Middle frontal gyrus (tissue), 1 donor: ENCODE results near the gene RYR1.
"Not testable (repeated sequence)": the region's sequence is repeated elsewhere in the genome, so short reads cannot be mapped to it uniquely, and the experiment has no call there.

Experiments
- DNase-seq: peaks from one replicate; pipeline ENCODE4 v3.0.0-alpha.2; 2015; ENCODE audit warnings: low spot score; ENCODE audit errors: extremely low spot score

RYR1 gene

DNA sequence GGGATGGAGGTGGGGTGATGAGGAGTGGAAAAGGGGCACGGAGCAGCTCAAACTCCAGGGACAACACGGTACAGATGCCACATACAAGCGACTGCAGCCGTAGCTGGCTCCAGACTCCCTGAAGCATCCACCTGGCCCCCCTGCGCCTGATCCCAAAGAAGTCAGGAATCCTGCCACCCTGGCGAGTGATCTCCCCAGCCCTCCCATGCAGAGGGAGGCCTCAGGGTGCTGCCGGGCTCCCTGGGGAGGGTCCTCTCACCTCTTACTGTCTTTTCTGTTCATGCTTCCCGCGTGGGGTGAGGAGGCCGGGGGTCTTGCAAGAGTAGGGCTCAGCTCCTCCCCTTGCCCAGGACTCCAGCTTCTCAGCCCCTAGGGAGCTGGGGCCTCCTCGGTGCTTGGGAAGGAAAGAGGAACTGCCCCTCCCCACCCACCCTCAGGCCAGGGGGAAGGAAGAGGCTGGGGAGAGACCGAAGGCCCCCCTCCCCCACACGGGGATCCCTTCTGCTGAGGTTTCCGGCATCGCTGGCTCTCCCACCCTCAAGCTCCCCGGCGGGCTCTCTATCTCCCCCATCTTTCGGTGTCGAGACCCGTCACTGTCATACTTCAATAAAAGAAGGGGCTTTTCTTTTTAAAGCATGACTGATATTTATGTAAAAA is 7.6 kb upstream of the RYR1 start, which contains the start of gene RASGRP4:
RASGRP4 (minus strand) TSS at position 410 of the 657 bp plus-strand sequence; CDS start at position 282, 128 bp downstream.
- no peak for DNase-seq

DNA sequence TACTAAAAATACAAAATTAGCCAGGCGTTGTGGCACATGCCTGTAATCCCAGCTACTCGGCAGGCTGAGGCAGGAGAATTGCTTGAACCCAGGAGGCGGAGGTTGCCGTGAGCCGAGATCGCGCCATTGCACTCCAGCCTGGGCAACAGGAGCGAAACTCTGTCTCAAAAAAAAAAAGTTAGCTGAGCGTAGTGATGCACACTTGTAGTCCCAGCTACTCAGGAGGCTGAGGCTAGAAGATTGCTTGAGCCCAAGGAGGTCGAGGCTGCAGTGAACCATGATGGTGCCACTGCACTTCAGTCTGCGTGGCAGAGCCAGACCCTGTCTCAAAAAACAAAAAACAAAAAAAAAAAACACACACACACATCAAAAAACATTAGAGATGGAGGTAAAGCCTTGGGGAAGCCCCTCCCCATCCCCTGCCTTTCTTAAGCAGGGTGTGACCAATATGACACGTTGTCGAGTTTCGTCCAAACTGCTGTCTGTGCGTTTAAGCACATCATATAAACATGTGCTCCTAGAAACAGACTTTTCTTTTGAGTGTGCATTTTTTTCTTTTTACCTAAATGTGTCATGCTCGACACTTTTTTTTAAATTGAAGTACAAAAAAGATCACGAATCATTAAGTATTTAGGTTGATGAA is 6.3 kb upstream of the RYR1 start:
- DNase-seq = not testable (repeated sequence)

DNA sequence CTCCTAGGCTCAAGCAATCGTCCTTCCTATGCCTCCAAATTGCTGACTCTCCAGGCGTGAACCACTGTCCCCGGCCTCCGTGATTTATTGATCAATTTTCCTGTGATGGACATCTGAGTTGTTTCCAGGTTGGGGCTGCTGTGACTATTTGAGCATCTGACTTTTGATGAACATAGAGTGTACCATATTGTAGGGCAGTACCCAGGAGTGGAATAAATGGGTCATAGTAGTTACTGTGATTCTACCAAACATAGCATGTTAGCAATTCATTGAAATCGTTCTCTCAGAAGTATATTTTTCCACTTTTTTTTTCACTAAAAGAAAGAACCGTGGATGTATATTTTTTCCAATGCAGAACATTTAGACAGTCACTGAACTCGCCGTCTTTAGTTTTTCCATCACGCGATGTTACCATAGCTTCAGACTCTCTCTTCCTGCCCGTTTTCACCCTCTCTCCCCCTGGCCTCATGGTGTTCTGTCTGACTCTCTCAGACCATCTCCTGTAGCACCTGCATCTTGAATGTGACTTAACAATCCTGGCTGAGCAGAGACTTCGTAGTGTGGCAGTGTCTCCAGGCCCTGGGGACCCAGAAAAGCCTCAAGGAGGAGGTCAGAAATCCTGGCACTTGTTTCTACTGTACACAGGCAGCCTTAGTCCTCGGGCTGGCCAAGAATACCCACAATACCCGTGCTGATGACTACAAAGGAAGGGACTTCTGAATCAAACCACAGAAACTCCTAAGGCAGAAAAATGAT is 4.3 kb upstream of the RYR1 start:
- no peak for DNase-seq

DNA sequence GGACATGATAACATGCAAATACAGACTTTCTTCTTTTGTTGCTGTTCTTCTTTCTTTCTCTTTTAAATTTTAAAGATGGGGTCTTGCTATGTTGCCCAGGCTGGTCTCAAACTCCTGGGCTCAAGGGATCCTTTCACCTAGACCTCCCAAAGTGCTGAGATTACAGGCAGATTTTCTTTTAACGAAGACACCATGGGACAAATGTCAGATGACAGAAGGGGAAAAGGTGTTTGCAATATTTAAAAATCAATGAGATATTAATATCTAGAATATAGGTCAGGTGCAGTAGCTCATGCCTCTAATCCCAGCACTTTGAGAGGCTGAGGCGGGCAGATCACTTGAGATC is 3.7 kb upstream of the RYR1 start:
- DNase-seq = no peak

DNA sequence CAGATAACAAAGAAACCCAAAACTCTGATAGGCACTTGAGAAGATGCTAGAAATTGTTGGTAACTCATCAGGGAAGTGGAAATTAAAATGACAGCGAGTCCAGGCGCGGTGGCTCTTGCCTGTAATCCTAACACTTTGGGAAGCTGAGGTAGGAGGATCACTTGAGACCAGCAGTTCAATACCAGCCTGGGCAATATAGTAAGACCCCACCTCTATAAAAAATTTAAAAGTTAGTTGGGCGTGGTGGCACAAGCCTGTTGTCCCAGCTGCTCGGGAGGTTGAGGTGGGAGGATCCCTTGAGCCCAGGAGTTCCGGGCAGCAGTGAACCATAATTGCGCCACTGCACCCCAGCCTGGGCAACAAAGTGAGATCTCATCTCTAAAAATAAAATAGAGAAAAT is 2.6 kb upstream of the RYR1 start:
- DNase-seq = no peak

DNA sequence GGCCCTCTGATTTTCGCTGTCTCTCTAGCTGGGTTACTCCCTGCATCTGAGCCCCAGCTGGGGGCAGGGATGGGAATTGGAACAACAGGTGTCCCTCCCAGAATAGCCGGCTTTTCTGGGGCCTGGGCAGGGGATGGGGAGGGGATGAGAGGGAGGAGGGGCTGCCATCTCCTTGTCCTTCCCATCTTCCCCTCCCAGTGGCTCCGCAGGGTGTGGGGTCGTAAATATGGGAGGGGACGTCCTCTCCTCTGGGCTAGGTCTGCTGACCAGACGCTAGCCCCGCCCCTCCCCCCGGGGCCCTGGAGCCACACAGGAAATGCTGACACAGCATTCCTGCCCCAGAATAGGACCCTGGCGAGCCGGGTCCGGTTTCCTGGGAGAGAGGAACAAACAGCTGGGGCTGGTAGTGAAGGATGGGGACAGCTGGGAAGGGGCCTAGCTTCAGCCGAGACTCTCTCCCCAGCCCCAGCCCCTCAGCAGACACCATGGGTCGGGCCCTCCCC is 1.1 kb downstream of the RYR1 start:
- no peak for DNase-seq

DNA sequence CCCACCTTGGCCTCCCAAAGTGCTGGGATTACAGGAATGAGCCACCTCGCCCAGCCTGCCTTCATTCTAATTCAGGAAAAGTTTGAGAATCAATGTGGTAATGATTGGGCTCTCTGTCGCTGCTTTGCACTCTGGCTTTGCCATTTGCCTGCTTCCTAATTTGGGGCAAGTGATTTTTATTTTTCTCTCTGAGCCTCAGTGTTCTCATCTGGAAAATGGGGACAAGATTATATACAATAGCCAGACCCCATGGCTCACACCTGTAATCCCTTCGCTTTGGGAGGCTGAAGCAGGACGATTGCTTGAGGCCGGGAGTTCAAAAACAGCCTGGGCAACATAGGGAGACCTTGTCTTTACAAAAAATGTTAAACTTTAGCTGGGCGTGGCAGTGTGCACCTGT is 3.8 kb downstream of the RYR1 start:
- no peak for DNase-seq

DNA sequence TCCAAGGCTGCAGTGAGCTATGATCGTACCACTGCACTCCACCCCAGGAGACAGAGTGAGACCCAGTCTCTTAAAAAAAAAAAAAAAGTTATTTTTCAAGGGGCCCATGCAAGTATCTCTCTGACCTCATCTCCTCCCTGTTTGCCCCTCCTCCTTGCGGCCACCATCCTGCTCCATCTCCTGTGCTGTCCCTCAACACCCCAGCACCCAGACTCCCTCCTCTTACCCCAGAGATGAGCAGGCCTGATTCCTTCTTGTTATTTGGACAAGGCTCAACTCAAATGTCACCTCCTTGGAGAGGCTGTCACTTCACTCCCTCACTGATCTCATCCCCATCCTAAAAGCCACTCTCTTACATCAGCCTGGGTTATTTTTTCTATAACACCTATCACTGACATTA is 4.4 kb downstream of the RYR1 start:
- DNase-seq = no peak

DNA sequence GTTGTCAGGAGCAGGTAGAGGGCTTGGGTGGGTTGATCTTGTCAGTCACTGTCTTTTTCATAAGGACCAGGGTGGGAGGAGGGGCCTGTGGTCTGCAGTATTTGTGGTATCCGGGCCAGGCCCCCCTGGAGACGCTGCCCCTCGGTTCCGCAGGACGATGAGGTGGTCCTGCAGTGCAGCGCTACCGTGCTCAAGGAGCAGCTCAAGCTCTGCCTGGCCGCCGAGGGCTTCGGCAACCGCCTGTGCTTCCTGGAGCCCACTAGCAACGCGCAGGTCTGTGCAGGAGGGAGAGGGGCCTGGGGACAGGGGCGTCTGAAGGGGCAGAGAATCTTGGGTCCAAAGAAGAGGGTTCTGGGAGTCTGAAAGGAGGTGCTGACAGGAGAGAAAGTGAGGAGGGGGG is 7.1 kb downstream of the RYR1 start:
- DNase-seq = no peak

DNA sequence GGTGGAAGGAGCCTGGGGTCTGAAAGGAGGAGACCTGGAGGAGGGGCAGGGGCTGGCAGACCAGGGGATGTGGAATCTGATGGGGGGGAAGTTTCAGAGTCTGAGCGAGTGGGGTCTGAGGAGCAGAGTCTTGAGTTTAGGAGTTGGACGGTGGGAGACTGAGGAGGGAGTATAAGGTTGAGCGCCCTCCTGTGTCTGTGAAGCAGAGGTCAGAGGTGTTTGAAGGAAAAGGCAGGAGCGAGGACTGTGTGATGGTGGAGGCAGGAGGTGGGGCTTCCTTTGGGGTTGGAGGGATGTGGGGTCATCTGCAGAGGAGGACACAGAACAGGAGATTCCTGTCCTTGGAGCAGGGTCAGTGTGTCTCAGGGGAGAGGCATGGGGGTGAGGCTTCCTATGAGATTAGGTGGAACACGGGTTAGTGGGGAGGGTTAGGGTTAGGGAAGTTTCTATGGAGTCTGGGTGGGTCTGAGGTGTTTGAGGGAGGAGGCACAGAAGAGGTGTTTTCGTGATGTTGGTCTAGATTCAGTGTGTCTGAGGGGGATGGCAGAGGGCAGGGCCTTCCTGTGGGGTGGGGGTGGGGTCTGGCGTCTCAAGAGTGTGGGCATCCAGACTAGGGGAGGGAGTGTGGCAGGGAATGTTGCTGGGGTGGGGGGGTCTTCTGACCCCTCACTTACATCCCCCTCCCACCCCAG is 8.3 kb downstream of the RYR1 start:
- no peak for DNase-seq

DNA sequence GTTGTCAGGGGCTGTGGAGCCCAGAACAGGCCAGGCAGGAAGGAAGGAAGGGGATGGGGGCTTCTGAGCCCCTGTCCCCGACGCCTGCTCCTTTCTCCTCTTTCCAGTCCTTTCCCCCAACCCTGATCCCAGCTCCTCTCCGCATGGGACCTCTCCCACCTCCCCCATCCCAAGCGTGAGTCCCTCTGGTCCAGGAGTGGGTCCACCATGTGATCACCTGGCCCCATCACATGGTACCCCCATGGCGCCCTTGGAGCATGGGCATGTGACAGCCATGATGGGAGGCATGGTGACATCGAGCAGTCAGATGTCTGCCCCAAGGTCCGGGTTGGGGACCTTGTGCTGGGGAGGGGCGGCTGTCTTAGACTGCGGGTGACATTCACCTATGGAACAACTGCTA is 9.2 kb downstream of the RYR1 start:
- DNase-seq = no peak

DNA sequence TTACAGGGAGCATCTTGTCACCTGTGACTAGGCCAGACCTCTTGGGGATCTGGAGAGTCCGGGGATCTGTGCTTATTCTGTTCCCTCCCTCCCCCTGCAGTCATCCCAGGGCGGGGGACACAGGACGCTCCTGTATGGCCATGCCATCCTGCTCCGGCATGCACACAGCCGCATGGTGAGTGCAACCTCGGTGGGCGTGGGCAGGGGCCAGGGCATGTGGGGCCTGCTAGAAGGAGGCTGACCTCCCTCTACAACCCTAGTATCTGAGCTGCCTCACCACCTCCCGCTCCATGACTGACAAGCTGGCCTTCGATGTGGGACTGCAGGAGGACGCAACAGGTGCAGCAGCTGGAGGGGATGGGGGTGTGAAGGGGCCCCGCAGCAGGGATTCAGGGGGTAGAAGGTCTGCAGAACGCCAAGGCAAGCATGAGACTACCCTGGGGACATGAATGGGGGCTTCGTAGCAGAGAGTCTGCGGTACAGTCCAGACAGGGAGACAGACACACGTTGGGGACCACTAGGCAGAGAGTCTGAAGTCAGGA is 10.0 kb downstream of the RYR1 start:
- no peak for DNase-seq

DNA sequence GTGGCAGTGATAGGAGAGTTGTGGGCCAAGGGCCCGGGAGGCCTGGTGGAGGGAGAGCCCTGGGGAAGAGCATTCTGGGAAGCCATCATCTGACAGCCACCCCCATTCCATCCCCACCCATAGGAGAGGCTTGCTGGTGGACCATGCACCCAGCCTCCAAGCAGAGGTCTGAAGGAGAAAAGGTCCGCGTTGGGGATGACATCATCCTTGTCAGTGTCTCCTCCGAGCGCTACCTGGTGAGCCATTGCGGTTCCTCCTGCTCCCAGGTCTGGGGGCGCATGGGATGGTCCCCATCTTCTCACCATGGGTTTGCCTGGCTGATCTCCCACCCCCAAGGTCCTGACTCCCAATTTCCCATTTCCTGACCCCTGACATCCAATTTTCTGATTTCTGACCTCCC is 10.5 kb downstream of the RYR1 start:
- DNase-seq = no peak

DNA sequence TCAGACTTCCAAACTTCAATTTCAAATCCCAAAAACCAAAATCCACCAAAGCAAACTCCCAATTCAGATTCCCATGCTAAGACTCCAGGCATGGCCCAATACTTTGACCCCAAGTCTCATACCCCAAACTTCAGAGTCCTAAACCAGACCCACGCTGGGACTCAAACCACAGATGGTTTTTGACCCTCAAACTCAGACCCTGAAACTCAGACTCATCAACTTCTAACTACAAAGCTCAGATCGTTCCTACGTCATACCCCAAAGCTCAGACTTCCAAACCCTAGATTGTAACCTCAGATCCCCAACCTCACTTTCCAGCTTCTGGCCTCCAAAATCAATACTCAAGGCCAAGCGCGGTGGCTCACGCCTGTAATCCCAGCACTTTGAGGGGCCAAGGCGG is 11.9 kb downstream of the RYR1 start:
- no peak for DNase-seq

DNA sequence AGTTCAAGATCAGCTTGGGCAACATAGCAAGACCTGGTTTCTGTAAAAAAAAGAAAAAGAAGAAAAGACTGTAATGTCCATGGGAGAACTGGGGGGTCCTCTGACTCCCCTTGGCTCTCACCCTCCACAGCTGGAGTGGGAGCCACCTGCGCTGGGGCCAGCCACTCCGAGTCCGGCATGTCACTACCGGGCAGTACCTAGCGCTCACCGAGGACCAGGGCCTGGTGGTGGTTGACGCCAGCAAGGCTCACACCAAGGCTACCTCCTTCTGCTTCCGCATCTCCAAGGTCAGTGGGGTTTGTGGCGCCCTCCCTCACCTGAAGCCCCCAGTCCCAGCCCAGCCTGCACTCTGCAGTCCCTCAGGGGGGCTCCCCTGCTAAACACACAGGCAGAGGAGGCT is 14.7 kb downstream of the RYR1 start:
- no peak for DNase-seq

DNA sequence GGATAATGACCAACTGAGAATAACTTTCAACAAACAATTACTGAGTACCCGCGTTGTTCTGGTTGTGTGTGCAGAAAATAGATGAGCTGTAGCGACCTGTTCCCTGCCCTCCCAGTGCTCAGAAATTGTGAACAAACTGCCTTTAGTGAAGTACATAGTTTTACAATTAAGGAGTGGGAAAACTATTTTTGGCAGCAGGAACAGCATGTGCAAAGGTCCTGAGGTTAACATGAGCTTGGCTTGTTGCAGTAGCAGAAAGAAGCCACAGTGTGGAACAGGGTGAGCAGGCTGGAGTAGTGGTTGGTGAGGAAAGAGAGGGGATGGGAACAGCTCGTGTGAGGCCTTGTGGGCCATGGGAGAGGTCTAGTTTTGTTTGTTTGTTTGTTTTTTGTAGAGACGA is 16.0 kb downstream of the RYR1 start:
- DNase-seq = no peak

DNA sequence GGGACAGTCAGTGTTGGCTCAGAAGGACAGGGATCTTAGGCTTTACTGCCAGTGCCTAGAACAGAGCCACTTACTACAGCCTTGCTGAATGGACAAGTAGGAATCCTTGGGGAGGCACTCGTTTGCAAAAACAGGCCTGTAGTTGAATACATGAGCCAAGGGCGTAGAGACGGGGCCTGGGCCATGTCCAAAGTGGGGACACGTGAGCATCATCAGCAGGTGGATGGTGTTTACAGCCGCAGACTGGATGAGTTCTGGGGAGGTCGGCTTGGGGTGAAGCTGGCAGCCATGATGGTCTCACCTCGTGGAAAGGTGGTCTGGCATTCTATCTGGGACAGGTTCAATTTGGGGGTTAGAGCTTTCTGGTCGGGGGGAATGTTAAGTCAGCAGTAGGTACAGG is 17.5 kb downstream of the RYR1 start:
- DNase-seq = no peak

DNA sequence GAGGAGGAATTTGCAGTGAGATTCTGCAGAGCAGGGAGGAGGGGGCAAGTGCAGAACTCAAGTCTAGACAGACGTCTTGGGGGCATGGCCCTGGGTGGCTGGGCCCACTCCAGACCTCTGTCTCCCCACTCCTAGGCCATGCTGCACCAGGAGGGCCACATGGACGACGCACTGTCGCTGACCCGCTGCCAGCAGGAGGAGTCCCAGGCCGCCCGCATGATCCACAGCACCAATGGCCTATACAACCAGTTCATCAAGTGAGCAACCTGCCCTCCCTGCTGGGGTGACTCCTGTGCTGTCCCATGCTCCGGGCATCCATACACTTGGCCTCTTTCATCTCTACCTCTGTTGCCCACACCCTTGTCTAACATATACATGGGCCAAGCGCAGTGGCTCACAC is 18.1 kb downstream of the RYR1 start:
- no peak for DNase-seq

DNA sequence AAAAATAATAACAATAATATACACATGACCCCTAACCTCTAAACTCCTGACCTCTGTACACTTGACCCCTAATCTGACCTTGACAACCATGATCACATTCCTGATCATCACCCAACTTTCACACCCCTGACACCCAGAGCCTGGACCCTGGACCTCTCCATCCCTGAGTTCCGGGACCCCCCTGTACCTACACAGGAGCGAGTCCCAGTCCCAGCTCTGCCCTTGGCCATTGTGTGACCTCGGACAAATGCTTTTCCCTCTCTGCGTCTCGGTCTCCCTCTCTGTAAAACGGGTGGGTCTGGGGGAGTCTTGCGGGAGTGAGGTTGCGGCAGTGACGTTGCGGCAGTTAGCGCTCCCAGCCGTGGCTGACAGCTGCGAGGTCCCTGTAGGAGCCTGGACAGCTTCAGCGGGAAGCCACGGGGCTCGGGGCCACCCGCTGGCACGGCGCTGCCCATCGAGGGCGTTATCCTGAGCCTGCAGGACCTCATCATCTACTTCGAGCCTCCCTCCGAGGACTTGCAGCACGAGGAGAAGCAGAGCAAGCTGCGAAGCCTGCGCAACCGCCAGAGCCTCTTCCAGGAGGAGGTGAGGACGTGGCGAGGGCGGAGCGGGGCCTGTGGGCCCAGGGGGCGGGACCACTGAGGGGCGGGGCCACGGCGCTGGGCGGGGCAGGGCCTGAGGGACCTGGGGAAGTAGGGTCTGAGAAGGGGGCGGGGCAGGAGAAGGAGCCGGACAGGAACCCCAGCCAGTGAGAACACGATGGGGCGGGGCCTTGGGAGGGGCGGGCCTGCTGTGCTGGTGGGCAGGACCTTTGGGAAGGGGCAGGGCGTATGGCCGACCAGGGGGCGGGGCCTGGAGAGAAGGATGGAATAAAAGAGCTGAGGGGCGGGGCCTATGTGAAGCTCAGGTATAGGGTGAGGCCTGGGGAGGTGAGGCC is 19.2 kb downstream of the RYR1 start:
- DNase-seq = no peak

DNA sequence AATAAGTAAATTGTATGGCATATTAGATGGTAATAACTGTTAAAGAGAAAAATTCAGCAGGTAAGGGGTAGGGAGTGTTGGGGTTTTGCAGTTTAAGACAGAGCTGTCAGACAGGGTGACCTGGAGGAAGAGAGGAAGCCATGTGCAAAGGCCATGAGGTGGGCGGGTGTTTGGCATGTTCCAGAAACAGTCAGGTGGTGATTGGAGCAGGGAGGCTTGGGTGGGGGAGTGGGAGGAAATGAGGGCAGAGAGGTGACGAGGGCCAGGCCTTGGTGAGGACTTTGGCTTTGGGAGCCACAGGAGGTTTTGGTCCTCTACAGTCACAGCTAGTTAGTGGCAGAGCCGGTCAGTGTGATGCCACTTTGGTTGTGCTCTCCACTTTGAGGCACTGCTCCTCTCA is 20.1 kb downstream of the RYR1 start:
- no peak for DNase-seq

DNA sequence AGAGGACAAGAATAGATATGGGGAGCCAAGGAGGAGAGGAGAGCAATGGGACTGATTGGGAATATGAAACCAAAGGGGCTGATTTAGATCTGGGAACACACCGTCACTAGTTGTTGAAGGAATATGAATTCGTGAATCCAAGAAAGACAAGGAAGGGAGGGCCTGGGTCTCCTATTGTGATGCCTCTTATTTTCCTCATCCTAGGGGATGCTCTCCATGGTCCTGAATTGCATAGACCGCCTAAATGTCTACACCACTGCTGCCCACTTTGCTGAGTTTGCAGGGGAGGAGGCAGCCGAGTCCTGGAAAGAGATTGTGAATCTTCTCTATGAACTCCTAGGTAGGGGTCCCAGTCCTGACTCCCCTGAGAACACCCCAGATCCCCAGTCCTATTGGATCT is 21.5 kb downstream of the RYR1 start:
- DNase-seq = no peak
